Spinal cord (tissue), 10 donors: ENCODE measurements around the gene ZYG11A. TPM values are rescaled to one million over a fixed set of nuclear protein-coding genes. Genes with fewer than 3 reads are reported as not detected.

Experiments used
- DNase-seq, 6 donors: peaks; one replicate each; pipeline versions ENCODE4 v3.0.0 to v3.0.0-alpha.2; 2013 to 2015; ENCODE audit warnings: low spot score in 6 of 6, low read depth in 4 of 6
- H3K27ac ChIP-seq: one replicate; pipeline ENCODE4 v1.5.1; 2013; ENCODE audit warnings: low read depth, low read length, control low read depth
- H3K27me3 ChIP-seq: one replicate; pipeline ENCODE4 v1.6.1; 2013; ENCODE audit warnings: low read length; ENCODE audit not compliant: control insufficient read depth, insufficient read depth
- H3K36me3 ChIP-seq: one replicate; pipeline ENCODE4 v1.6.1; 2013; ENCODE audit warnings: low read length; ENCODE audit not compliant: control insufficient read depth, insufficient read depth
- H3K4me1 ChIP-seq: one replicate; pipeline ENCODE4 v1.6.1; 2013; ENCODE audit warnings: low read length; ENCODE audit not compliant: control insufficient read depth, insufficient read depth
- H3K4me3 ChIP-seq: one replicate; pipeline ENCODE4 v1.5.1; 2013; ENCODE audit warnings: low read depth, low read length, control low read depth
- H3K9me3 ChIP-seq: one replicate; pipeline ENCODE4 v1.6.1; 2013; ENCODE audit warnings: low read length; ENCODE audit not compliant: control insufficient read depth, insufficient read depth
- WGBS: methylation state at CpG from one replicate; pipeline ENCODE4 v1.1.5; 2013; ENCODE audit warnings: missing lambda C conversion rate; ENCODE audit not compliant: insufficient coverage; 5-methylcytosine and 5-hydroxymethylcytosine counted together
- polyA plus RNA-seq, 2 donors: library from polyadenylated mRNA; unstranded; fragments of 120-200 nt; gene quantifications; one replicate each; pipeline ENCODE4 v1.2.1, GENCODE V29; 2013; ENCODE audit not compliant: insufficient read length in 2 of 2
- total RNA-seq, 2 donors: library from RNA; depleted of rRNA in 1 of 2; stranded (reverse); fragments of 120-200 nt in 1 of 2; fragments of >200 nt in 1 of 2; gene quantifications; one replicate each; pipeline versions ENCODE4 v1.2.3 to v1.2.4, GENCODE V29; 2013 to 2014
- donor health status: healthy.

ZYG11A gene
- total and polyA plus RNA-seq, 4 donors = 0.06 to 0.59 (median 0.38) TPM

DNA sequence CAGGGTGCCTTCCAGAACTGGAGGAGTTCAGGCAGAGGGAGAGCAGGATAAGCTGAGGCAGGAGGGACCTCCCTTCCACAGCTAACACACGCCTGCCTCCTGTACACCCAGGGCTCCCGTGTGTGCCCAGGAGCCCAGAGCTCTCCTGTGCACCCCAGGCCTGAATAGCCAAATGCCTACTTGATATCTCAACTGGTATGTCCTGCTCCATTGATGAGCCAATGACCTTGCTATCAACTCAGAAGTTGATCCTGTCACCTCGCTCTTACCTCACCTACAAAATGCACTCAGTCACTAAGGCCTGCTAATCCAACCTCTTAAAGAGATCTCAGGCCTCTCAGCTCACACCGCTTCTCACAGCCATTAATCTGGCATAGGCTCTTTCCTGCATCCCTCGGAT, 71.9 kb downstream of the ZYG11A start:
- Histone ChIP-seq H3K9me3 (no peaks in the 10 kb centered on the region), H3K27me3 (no peaks in the 10 kb centered on the region), H3K36me3 (no peaks in the 10 kb centered on the region), H3K4me1 (no peaks in the 10 kb centered on the region), H3K27ac (no peak overlapping the region), H3K4me3 (no peak overlapping the region)
- DNase-seq = no peak
- WGBS = 81% methylated on average over 5 of the region's 5 CpGs

DNA sequence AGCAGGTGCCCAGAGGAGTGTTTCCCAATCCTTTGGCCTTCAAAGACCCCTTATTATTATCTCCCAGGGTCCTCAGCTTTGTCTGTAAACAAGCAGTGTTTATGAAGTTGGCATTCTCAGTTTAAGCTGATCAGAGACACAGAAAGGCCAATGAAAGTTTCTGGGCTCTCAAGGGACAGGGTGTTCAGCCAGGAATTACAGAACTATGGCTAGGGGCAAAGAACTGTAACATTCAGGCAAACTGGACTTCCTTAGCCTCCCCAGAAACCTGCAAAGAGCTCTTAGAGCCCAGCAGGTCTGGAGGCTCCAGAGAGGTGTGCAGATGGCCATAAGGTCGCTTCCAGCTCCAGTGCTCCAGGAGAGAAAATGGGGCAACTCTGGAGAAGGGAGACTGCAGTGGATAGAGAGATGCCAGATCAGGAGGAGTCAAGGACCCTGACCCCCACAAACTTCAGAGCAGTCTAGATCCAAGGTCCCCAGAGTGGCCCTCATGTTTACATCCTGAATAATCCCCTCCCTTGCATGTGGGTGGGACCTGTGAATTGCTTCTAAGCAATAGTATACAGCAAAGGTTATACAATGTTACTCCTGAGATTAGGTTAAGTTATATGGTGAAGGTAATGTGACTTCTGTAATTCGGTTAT, 72.8 kb downstream of the ZYG11A start:
- H3K27ac ChIP-seq = no peak overlapping the region
- 100% methylated on average over 2 of the region's 2 CpGs for WGBS

DNA sequence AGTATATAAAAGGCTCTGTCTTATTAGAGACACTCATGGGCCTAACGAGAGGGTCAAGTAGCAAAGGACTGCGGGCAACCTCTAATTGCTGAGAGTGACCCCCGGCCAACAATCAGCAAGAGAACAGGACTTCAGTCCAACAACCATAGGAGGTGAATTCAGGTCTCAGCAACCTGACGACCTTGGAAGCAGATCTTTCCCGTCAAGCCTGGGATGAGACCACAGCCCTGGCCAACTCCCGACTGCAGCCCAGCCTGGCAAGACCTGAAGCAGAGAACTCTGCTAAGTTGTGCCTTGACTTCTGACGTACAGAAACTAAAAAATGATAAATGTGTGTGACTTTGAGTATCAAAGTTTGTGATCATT, 73.3 kb downstream of the ZYG11A start:
- Histone ChIP-seq H3K9me3 (no peaks in the 10 kb centered on the region), H3K36me3 (no peaks in the 10 kb centered on the region), H3K27ac (no peak overlapping the region), H3K27me3 (peaks cover 2% of the 10 kb centered on the region), H3K4me3 (no peak overlapping the region), H3K4me1 (peaks cover 2% of the 10 kb centered on the region)
- 96% methylated on average over 6 of the region's 7 CpGs for WGBS
- no peak for DNase-seq

More for the DNA sequence above, 72.8 kb downstream of the ZYG11A start:
- no peak overlapping the region for H3K4me3 ChIP-seq
- no peak for DNase-seq
- no peaks in the 10 kb centered on the region for H3K9me3 ChIP-seq
- H3K27me3 ChIP-seq = no peaks in the 10 kb centered on the region
- no peaks in the 10 kb centered on the region for H3K4me1 ChIP-seq
- no peaks in the 10 kb centered on the region for H3K36me3 ChIP-seq

DNA sequence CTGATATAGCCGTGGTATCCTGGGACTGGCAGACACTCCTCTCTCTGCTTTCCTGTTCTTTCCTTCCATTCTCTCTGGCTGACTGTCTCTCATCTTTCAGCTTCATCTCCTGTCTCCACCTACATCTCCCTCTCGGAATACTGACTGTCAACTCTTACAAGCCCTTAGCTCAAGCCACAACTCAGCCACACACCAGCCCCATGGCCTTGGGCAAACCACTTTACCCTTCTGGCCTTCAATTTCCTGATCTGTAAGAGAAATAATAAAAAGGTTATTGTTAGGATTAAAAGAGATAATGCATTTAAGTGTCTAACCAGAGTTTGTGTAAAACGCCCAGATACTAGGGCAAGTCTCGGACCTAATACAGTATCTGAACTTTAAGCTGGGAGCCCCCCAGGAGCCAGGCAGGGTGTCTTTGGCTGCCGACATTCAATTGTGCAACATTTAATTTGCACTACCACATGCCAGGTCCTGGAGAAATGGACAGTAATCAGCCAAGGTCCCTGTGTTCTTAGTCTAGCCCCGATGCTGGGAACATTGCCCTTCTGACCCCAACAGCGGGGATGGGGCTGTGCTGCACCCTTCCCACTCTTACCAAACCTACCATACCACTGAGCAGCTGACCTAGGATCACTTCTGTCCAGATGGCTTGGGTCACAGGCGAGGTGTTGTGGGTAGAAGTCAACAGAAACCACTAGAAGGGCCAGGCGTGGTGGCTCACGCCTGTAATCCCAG, 73.8 kb downstream of the ZYG11A start:
- no peak overlapping the region for H3K27ac ChIP-seq

DNA sequence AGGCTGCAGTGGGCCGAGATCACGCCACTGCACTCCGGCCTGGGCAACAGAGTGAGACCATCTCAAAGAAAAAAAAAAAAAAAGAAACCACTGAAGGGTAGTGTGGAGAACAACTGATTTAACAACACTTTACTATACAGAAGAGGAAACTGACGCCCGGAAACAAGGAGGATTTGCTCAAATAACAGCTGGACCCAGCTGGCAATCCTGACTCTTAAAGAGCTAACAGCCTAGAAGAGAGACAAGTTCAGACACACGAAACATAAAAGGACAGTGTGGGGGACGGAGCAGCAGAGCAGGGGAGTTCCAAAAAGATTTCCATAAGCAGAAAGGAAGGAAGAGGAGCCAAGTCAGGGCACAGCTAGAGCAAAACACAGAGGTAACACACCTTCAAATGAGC, 74.6 kb downstream of the ZYG11A start:
- Histone ChIP-seq H3K4me1 (peaks cover 11% of the 10 kb centered on the region), H3K36me3 (no peaks in the 10 kb centered on the region), H3K27me3 (peaks cover 15% of the 10 kb centered on the region), H3K9me3 (no peaks in the 10 kb centered on the region), H3K27ac (no peak overlapping the region), H3K4me3 (no peak overlapping the region)
- WGBS = 97% methylated on average over 4 of the region's 7 CpGs
- DNase-seq = no peak

More for the DNA sequence above, 73.8 kb downstream of the ZYG11A start:
- Histone ChIP-seq H3K9me3 (no peaks in the 10 kb centered on the region), H3K4me1 (peaks cover 8% of the 10 kb centered on the region), H3K27me3 (peaks cover 8% of the 10 kb centered on the region), H3K4me3 (no peak overlapping the region), H3K36me3 (no peaks in the 10 kb centered on the region)
- no peak for DNase-seq
- WGBS = 94% methylated on average over 8 of the region's 10 CpGs

DNA sequence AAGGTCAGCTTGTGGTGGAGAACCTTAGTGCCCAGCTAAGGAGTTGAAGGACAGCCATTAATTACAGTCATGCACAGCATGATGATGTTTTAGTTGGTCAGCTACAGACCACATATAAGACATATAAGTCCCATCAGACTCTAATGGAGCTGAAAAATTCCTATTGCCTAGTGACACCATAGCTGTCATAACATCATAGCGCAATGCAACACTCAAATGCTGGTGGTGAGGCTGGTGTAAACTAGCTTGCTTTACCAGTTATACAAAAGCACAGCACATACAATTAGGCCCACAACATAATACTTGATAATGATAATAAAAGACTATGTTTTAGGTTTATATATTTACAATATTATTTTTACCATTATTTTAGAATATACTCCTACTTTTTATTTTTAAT, 75.0 kb downstream of the ZYG11A start:
- H3K9me3 ChIP-seq = no peaks in the 10 kb centered on the region
- DNase-seq = no peak
- no peaks in the 10 kb centered on the region for H3K36me3 ChIP-seq
- H3K27me3 ChIP-seq = peaks cover 20% of the 10 kb centered on the region
- H3K4me1 ChIP-seq = peaks cover 11% of the 10 kb centered on the region
- WGBS = no CpG with 5 or more reads among the region's 1 CpG
- no peak overlapping the region for H3K4me3 ChIP-seq
- H3K27ac ChIP-seq = no peak overlapping the region

DNA sequence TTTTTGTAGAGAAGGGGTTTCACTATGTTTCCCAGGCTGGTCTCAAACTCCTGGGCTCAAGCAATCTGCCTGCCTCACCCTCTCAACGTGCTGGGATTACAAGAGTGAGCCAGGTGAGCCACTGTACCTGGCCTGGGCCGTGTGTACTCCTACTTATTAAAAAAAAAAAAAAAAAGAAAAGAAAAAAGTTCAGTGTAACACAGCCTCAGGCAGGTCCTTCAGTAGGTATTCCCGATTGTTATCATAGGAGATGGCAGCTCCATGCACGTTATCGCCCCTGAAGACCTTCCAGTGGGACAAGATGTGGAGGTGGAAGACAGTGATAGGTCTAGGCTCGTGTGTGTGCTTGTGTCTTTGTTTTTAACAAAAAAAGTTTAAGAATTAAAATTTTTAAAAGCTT, 75.6 kb downstream of the ZYG11A start:
- peaks cover 26% of the 10 kb centered on the region for H3K27me3 ChIP-seq
- H3K27ac ChIP-seq = no peak overlapping the region
- no peaks in the 10 kb centered on the region for H3K36me3 ChIP-seq
- no peak for DNase-seq
- H3K9me3 ChIP-seq = no peaks in the 10 kb centered on the region
- H3K4me3 ChIP-seq = no peak overlapping the region
- no CpG with 5 or more reads among the region's 6 CpGs for WGBS
- peaks cover 11% of the 10 kb centered on the region for H3K4me1 ChIP-seq

DNA sequence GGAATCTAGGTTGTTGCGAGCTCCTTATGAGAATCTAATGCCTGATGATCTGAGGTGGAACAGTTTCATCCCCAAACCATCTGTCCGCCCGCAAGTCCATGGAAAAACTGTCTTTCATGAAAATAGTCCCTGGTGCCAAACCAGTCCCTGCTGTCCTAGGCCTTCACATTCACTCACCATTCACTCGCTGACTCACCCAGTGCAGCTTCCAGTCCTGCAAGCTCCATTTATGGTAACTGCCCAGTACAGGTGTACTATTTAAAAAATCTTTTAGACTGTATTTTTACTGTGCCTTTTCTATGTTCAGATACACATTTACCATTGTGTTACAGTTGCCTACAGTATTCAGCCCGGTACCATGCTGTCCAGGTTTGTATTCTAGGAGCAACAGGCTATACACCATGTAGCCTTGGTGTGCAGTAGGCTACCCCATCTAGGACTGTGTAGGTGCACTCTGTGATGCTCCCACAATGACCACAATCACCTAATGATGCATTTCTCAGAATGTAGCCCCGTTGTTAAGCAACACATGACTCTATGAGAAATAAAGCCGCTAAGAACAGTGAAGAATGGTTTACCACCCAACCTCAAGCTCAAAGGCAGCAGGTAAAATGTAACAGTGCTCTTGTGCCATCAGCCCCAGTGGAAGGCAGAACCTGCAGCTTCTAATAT, 76.6 kb downstream of the ZYG11A start:
- 100% methylated on average over 6 of the region's 7 CpGs for WGBS
- no peak for DNase-seq
- Histone ChIP-seq H3K4me1 (peaks cover 11% of the 10 kb centered on the region), H3K9me3 (no peaks in the 10 kb centered on the region), H3K27me3 (peaks cover 29% of the 10 kb centered on the region), H3K4me3 (no peak overlapping the region), H3K36me3 (no peaks in the 10 kb centered on the region), H3K27ac (no peak overlapping the region)

DNA sequence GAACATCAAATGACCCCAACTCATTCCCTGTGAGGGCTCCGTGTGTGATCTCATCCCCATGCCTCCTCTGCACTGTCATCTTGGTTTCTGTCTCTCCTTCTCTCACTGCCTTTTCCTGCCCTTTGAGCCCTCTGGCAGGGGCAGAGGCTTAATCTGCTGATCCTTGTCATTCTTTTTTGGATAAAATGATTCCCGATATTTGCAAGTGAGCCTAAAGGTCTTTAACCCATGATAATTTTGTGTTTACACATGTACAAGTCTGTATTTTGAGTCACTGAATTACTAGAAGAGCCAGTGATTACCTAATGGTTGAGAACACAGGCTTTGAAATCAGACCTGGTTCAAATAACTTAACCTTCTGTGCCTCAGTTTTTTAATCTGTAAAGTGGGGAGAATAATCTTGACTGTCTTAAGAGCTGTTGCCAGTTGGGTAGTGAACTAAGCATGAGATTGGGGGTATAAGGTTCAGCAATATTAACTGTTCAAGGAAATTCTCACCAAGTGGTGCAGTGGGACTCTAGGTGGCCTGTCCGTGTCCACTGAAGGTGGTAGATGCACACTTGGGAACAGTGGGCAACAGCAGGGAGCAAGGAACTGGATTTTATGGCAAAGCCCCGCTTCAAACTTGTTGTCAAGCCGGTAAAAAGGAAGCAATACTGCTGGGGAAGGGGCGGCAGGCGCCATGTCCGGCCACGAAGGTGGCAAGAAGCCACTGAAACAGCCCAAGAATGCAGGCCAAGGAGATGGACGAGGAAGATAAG, 77.3 kb downstream of the ZYG11A start:
- no peaks in the 10 kb centered on the region for H3K36me3 ChIP-seq
- WGBS = 87% methylated on average over 9 of the region's 10 CpGs
- H3K4me3 ChIP-seq = no peak overlapping the region
- no peaks in the 10 kb centered on the region for H3K9me3 ChIP-seq
- H3K4me1 ChIP-seq = peaks cover 11% of the 10 kb centered on the region
- H3K27me3 ChIP-seq = peaks cover 29% of the 10 kb centered on the region
- DNase-seq = no peak
- no peak overlapping the region for H3K27ac ChIP-seq
